Effector memory CD4-positive, alpha-beta T cell (primary cell): ENCODE measurements around the gene C16orf54.
"Not testable (repeated sequence)": the region's sequence is repeated elsewhere in the genome, so short reads cannot be mapped to it uniquely, and the experiment has no call there.

Source experiments
- DNase-seq, 3 donors: peaks; one replicate each; pipeline ENCODE4 v3.0.0-alpha.2; 2020
- H3K27ac ChIP-seq: 2 replicates; pipeline ENCODE4 v1.7.0; 2013; ENCODE audit warnings: mild to moderate bottlenecking, low read length, moderate library complexity; ENCODE audit not compliant: insufficient read depth, poor library complexity, severe bottlenecking
- H3K27me3 ChIP-seq: replicated peaks from 2 replicates; pipeline ENCODE4 v1.7.0; 2013; ENCODE audit warnings: mild to moderate bottlenecking, low read length; ENCODE audit not compliant: insufficient read depth, control insufficient read depth, poor library complexity, severe bottlenecking
- H3K36me3 ChIP-seq: 2 replicates; pipeline ENCODE4 v1.7.0; 2013; ENCODE audit warnings: mild to moderate bottlenecking, low read length, moderate library complexity; ENCODE audit not compliant: control insufficient read depth, insufficient read depth
- H3K4me1 ChIP-seq: 2 replicates; pipeline ENCODE4 v1.7.0; 2013; ENCODE audit warnings: low read length, mild to moderate bottlenecking; ENCODE audit not compliant: control insufficient read depth, insufficient read depth, poor library complexity, severe bottlenecking
- H3K4me3 ChIP-seq: 2 replicates; pipeline ENCODE4 v1.7.0; 2013; ENCODE audit warnings: low read length, low read depth, mild to moderate bottlenecking; ENCODE audit not compliant: insufficient read depth, poor library complexity, severe bottlenecking
- H3K9me3 ChIP-seq: 2 replicates; pipeline ENCODE4 v1.7.0; 2013; ENCODE audit warnings: mild to moderate bottlenecking, low read length, moderate library complexity; ENCODE audit not compliant: control insufficient read depth

C16orf54 gene

GRCh38 chr16:29756654-29757053 is 10.9 kb upstream of the C16orf54 start:
- H3K27me3 ChIP-seq, result no peaks in the 10 kb centered on the region
- H3K36me3 ChIP-seq, result no peaks in the 10 kb centered on the region
- H3K4me3 ChIP-seq, result no peak overlapping the region
- no peak overlapping the region for H3K27ac ChIP-seq
- DNase-seq, result no peak
- H3K9me3 ChIP-seq, result no peaks in the 10 kb centered on the region
- H3K4me1 ChIP-seq, result peaks cover 3% of the 10 kb centered on the region

GRCh38 chr16:29753516-29753915 is 7.7 kb upstream of the C16orf54 start:
- H3K9me3 ChIP-seq, result no peaks in the 10 kb centered on the region
- no peak overlapping the region for H3K4me3 ChIP-seq
- no peaks in the 10 kb centered on the region for H3K27me3 ChIP-seq
- no peak overlapping the region for H3K27ac ChIP-seq
- no peaks in the 10 kb centered on the region for H3K36me3 ChIP-seq
- H3K4me1 ChIP-seq, result peaks cover 3% of the 10 kb centered on the region
- no peak for DNase-seq

- H3K27ac ChIP-seq, result peak overlapping the region; percentile 18
- H3K4me1 ChIP-seq, result peaks cover 37% of the 10 kb centered on the region
Measured at GRCh38 chr16:29748760-29749149, 3.0 kb upstream of the C16orf54 start.

GRCh38 chr16:29747947-29748759 is 2.4 kb upstream of the C16orf54 start:
- H3K27ac ChIP-seq, result peak overlapping the region; percentile 18
- peaks cover 19% of the 10 kb centered on the region for H3K36me3 ChIP-seq
- H3K27me3 ChIP-seq, result no peaks in the 10 kb centered on the region
- no peaks in the 10 kb centered on the region for H3K9me3 ChIP-seq
- H3K4me3 ChIP-seq, result no peak overlapping the region
- H3K4me1 ChIP-seq, result peaks cover 43% of the 10 kb centered on the region
- no peak for DNase-seq

More at GRCh38 chr16:29748760-29749149, 3.0 kb upstream of the C16orf54 start:
- H3K36me3 ChIP-seq, result peaks cover 13% of the 10 kb centered on the region
- not testable (repeated sequence) for DNase-seq, H3K27me3 ChIP-seq, H3K9me3 ChIP-seq, H3K4me3 ChIP-seq

- H3K36me3 ChIP-seq, result peaks cover 32% of the 10 kb centered on the region
- not testable (repeated sequence) for DNase-seq, H3K4me3 ChIP-seq, H3K27me3 ChIP-seq, H3K9me3 ChIP-seq
- peaks cover 59% of the 10 kb centered on the region for H3K4me1 ChIP-seq
- H3K27ac ChIP-seq, result peak overlapping the region; percentile 99
Measured at GRCh38 chr16:29746518-29746917, 728 bp upstream of the C16orf54 start.

- no peaks in the 10 kb centered on the region for H3K9me3 ChIP-seq
- peak in 2 of 3 donors; percentile 24 to 32 for DNase-seq
- no peaks in the 10 kb centered on the region for H3K27me3 ChIP-seq
- H3K27ac ChIP-seq, result peak overlapping the region; percentile 99
- H3K4me3 ChIP-seq, result peak overlapping the region; percentile 86
- peaks cover 37% of the 10 kb centered on the region for H3K36me3 ChIP-seq
- H3K4me1 ChIP-seq, result peaks cover 65% of the 10 kb centered on the region
Measured at GRCh38 chr16:29745121-29745852, 503 bp downstream of the C16orf54 start.

GRCh38 chr16:29744541-29745101 is 1.2 kb downstream of the C16orf54 start:
- Histone ChIP-seq H3K4me3 (peak overlapping the region; percentile 86), H3K27ac (peak overlapping the region; percentile 99), H3K36me3 (peaks cover 37% of the 10 kb centered on the region), H3K9me3 (no peaks in the 10 kb centered on the region), H3K27me3 (no peaks in the 10 kb centered on the region), H3K4me1 (peaks cover 70% of the 10 kb centered on the region)
- DNase-seq, result no peak

GRCh38 chr16:29743827-29744531 is 1.8 kb downstream of the C16orf54 start:
- no peaks in the 10 kb centered on the region for H3K9me3 ChIP-seq
- peak overlapping the region; percentile 99 for H3K27ac ChIP-seq
- DNase-seq, result peak in 2 of 3 donors; percentile 40
- H3K27me3 ChIP-seq, result no peaks in the 10 kb centered on the region
- H3K4me1 ChIP-seq, result peaks cover 77% of the 10 kb centered on the region
- H3K4me3 ChIP-seq, result peak overlapping the region; percentile 86
- H3K36me3 ChIP-seq, result peaks cover 37% of the 10 kb centered on the region

- no peaks in the 10 kb centered on the region for H3K9me3 ChIP-seq
- H3K4me3 ChIP-seq, result peak overlapping the region; percentile 86
- peaks cover 80% of the 10 kb centered on the region for H3K4me1 ChIP-seq
- H3K27me3 ChIP-seq, result no peaks in the 10 kb centered on the region
- DNase-seq, result no peak
- H3K36me3 ChIP-seq, result peaks cover 37% of the 10 kb centered on the region
- peak overlapping the region; percentile 99 for H3K27ac ChIP-seq
Measured at GRCh38 chr16:29743475-29743826, 2.3 kb downstream of the C16orf54 start.
